HEK293 (cell line): ENCODE measurements around the gene NPTX1.

ENCODE experiments used
- CTCF ChIP-seq: fragments of 450-650 bp; formaldehyde crosslinking; IDR thresholded peaks from 2 replicates; pipeline ENCODE4 v1.5.1; 2016; ENCODE audit warnings: missing biosample characterization, missing genetic modification characterization
- ZBTB10 ChIP-seq: fragments of 450-650 bp; formaldehyde crosslinking; IDR thresholded peaks from 2 replicates; pipeline ENCODE4 v1.5.1; 2016; ENCODE audit warnings: missing biosample characterization, missing genetic modification characterization
- ZBTB49 ChIP-seq: fragments of 450-650 bp; formaldehyde crosslinking; IDR thresholded peaks from 2 replicates; pipeline ENCODE4 v1.5.1; 2016; ENCODE audit warnings: missing biosample characterization, missing genetic modification characterization, low read depth
- ZFP3 ChIP-seq: fragments of 450-650 bp; formaldehyde crosslinking; IDR thresholded peaks from 2 replicates; pipeline ENCODE4 v1.5.1; 2016; ENCODE audit warnings: low read depth, missing biosample characterization, missing genetic modification characterization
- ZNF121 ChIP-seq: fragments of 450-650 bp; formaldehyde crosslinking; IDR thresholded peaks from 2 replicates; pipeline ENCODE4 v1.5.1; 2016; ENCODE audit warnings: missing biosample characterization, missing genetic modification characterization
- ZNF555 ChIP-seq: fragments of 450-650 bp; formaldehyde crosslinking; conservative IDR thresholded peaks from 2 replicates; pipeline ENCODE4 v1.5.1; 2017; ENCODE audit warnings: missing biosample characterization, mild to moderate bottlenecking, missing genetic modification characterization, inconsistent platforms

- TF ChIP-seq CTCF (tag by site-specific recombination) = no peak
- TF ChIP-seq ZNF555 (tag by site-specific recombination) = no peak
- TF ChIP-seq ZNF121 = no peak
- no peak for TF ChIP-seq ZFP3 (tag by site-specific recombination)
- TF ChIP-seq ZBTB49 (tag by site-specific recombination) = no peak
- no peak for TF ChIP-seq ZBTB10 (tag by site-specific recombination)
These were observed 23.7 kb upstream of the NPTX1 start for GRCh38 chr17:80499961-80500665.
